ENCODE results near the gene NOSIP. TPM values are rescaled to one million over a fixed set of nuclear protein-coding genes. Genes with fewer than 3 reads are reported as not detected.

The NOSIP gene
- total RNA-seq, 2 experiments from 2014 or later = 61.4 to 69.5 TPM

GRCh38 chr19:49599378-49600295 lies 19.3 kb upstream of the NOSIP start:
- Mint-ChIP-seq H3K9me3 (no peaks in the 10 kb centered on the region), H3K27ac (peak overlapping the region; percentile 42), H3K36me3 (peaks cover 9% of the 10 kb centered on the region), H3K4me3 (no peak overlapping the region), H3K27me3 (no peaks in the 10 kb centered on the region), H3K4me1 (peaks cover 11% of the 10 kb centered on the region)
- DNase-seq = no peak

- Mint-ChIP-seq H3K9me3 (no peaks in the 10 kb centered on the region), H3K36me3 (peaks cover 13% of the 10 kb centered on the region), H3K27me3 (no peaks in the 10 kb centered on the region), H3K4me3 (no peak overlapping the region), H3K27ac (no peak overlapping the region), H3K4me1 (peaks cover 22% of the 10 kb centered on the region)
- no peak for DNase-seq
Measured at GRCh38 chr19:49597703-49597974, 17.3 kb upstream of the NOSIP start.

- no peak overlapping the region for H3K27ac Mint-ChIP-seq
- H3K4me1 Mint-ChIP-seq = peaks cover 26% of the 10 kb centered on the region
- no peaks in the 10 kb centered on the region for H3K27me3 Mint-ChIP-seq
- no peak for DNase-seq
- peaks cover 13% of the 10 kb centered on the region for H3K36me3 Mint-ChIP-seq
- H3K9me3 Mint-ChIP-seq = no peaks in the 10 kb centered on the region
- no peak overlapping the region for H3K4me3 Mint-ChIP-seq
Measured at GRCh38 chr19:49596954-49597702, 16.8 kb upstream of the NOSIP start.

- H3K27ac Mint-ChIP-seq = no peak overlapping the region
- H3K9me3 Mint-ChIP-seq = no peaks in the 10 kb centered on the region
- peaks cover 13% of the 10 kb centered on the region for H3K36me3 Mint-ChIP-seq
- no peak for DNase-seq
- H3K27me3 Mint-ChIP-seq = no peaks in the 10 kb centered on the region
- H3K4me1 Mint-ChIP-seq = peaks cover 26% of the 10 kb centered on the region
- no peak overlapping the region for H3K4me3 Mint-ChIP-seq
Measured at GRCh38 chr19:49596407-49596806, 16.1 kb upstream of the NOSIP start.

DNA sequence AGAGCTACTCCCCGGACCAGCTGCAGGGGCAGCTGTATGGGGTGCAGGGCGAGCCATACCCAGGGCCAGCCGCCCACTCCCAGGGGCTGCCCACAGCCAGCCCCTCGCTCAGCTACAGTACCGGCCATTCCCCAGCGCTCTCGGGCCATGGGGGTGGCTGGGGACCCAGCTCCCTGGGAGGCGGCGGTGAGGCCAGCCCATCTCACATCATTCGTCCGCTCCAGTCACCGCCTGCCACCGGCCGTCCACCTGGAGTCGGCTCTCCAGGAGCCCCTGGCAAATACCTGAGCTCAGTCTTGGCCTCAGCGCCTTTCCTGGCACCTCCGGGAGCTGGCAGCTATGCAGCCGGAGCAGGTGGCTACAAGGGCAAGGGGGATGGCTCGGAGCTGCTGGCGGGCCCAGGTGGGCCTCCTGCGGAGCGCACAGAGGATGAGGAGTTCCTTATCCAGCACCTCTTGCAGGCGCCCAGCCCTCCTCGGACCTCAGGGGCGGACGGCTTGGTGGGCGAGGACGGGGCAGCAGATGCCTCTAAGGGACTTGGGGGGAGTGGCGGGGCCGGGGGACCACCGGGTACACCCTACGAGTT lies 15.6 kb upstream of the NOSIP start:
- DNase-seq = no peak
- Mint-ChIP-seq H3K27me3 (no peaks in the 10 kb centered on the region), H3K4me1 (peaks cover 26% of the 10 kb centered on the region), H3K9me3 (no peaks in the 10 kb centered on the region), H3K27ac (no peak overlapping the region), H3K4me3 (no peak overlapping the region), H3K36me3 (peaks cover 13% of the 10 kb centered on the region)

DNA sequence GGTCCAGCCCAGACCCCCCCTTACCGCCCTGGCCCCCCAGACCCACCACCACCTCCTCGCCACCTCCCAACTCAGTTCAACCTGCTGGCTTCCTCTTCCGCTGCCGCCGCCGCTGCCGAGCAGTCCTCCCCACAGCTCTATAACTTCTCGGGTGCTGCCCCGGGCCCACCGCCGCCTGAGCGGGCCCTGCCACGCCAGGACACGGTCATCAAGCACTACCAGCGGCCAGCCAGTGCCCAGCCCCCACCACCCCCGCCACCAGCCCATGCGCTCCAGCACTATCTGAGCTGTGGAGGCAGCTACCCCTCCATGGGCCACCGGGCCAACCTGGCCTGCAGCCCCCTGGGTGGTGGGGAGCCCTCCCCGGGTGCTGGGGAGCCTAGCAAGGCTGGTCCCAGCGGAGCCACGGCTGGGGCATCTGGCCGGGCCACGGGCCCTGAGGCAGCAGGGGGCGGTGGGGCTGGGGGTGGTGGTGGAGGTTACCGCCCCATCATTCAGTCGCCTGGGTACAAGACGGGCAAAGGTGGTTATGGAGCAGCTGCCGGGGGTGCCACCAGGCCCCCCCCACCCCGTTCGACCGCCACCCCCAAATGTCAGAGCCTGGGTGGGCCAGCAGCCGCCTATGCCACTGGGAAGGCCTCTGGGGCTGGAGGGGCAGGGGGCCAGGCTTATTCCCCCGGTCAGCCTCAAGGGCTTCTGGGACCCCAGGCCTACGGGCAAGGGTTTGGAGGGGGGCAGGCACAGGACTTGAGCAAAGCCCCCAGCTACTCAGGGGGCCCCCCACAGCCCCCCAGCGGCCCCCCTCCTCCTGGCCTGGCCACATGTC lies 14.8 kb upstream of the NOSIP start:
- no peak overlapping the region for H3K27ac Mint-ChIP-seq
- H3K27me3 Mint-ChIP-seq = no peaks in the 10 kb centered on the region
- no peaks in the 10 kb centered on the region for H3K9me3 Mint-ChIP-seq
- no peak for DNase-seq
- H3K36me3 Mint-ChIP-seq = peaks cover 13% of the 10 kb centered on the region
- H3K4me3 Mint-ChIP-seq = no peak overlapping the region
- H3K4me1 Mint-ChIP-seq = peaks cover 26% of the 10 kb centered on the region

- H3K27ac Mint-ChIP-seq = peak overlapping the region; percentile 90
- peak overlapping the region; percentile 89 for H3K4me3 Mint-ChIP-seq
- H3K9me3 Mint-ChIP-seq = no peaks in the 10 kb centered on the region
- peaks cover 9% of the 10 kb centered on the region for H3K36me3 Mint-ChIP-seq
- peaks cover 28% of the 10 kb centered on the region for H3K4me1 Mint-ChIP-seq
- no peaks in the 10 kb centered on the region for H3K27me3 Mint-ChIP-seq
- DNase-seq = no peak
Measured at GRCh38 chr19:49594157-49594992, 14.0 kb upstream of the NOSIP start.

- Mint-ChIP-seq H3K27me3 (no peaks in the 10 kb centered on the region), H3K4me1 (peaks cover 30% of the 10 kb centered on the region), H3K36me3 (peaks cover 9% of the 10 kb centered on the region), H3K27ac (peak overlapping the region; percentile 90), H3K4me3 (peak overlapping the region; percentile 89), H3K9me3 (no peaks in the 10 kb centered on the region)
- peak; percentile 94 for DNase-seq
Measured at GRCh38 chr19:49593233-49594113, 13.1 kb upstream of the NOSIP start.

DNA sequence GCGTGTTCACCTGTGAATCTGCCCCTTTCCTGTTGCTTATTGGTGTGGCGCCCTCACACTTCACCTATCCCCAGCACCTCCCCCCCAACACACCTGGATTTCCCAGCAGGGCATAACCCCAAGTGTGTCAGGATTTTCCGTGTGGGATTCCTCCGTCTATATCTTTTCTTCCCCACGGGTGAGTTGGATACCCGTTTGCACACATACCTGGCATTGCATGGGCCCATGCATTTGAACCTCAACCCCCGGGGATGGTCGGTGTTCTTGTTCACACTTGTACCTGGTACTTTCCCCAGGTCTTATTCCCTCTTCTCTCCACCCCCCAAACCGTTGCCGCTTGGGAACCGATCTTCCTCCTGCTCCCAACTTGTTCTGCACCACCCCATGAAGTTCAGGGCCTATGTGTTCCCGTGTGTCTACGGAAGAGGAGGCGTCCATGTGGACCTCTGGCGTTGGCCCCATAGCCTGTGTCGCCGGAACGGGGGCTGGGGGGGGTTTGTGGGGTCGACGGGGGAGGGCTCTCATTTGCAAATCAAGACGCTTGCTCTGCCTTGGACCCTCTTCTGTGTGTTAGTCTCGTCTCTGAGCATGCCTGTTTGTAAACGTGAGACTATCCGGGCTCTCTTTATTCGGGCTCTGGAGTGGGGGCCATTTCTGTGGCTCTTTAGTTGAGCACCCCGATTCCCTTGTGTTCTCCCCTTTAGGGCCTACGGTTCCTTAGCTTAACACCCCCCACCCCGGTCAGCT lies 12.3 kb upstream of the NOSIP start:
- no peaks in the 10 kb centered on the region for H3K9me3 Mint-ChIP-seq
- H3K4me3 Mint-ChIP-seq = peak overlapping the region; percentile 89
- H3K4me1 Mint-ChIP-seq = peaks cover 30% of the 10 kb centered on the region
- H3K36me3 Mint-ChIP-seq = peaks cover 9% of the 10 kb centered on the region
- peak; percentile 34 for DNase-seq
- H3K27ac Mint-ChIP-seq = peak overlapping the region; percentile 90
- no peaks in the 10 kb centered on the region for H3K27me3 Mint-ChIP-seq

- peak; percentile 63 for DNase-seq
- H3K4me3 Mint-ChIP-seq = peak overlapping the region; percentile 89
- H3K4me1 Mint-ChIP-seq = peaks cover 30% of the 10 kb centered on the region
- peaks cover 9% of the 10 kb centered on the region for H3K36me3 Mint-ChIP-seq
- no peaks in the 10 kb centered on the region for H3K27me3 Mint-ChIP-seq
- no peaks in the 10 kb centered on the region for H3K9me3 Mint-ChIP-seq
- H3K27ac Mint-ChIP-seq = peak overlapping the region; percentile 90
Measured at GRCh38 chr19:49591731-49592485, 11.6 kb upstream of the NOSIP start.

- Mint-ChIP-seq H3K4me1 (peaks cover 30% of the 10 kb centered on the region), H3K9me3 (no peaks in the 10 kb centered on the region), H3K36me3 (peaks cover 9% of the 10 kb centered on the region), H3K27me3 (no peaks in the 10 kb centered on the region), H3K4me3 (peak within 1 kb of the TSS; percentile 89), H3K27ac (peak within 1 kb of the TSS; percentile 90)
- peak; percentile 80 for DNase-seq
Measured at GRCh38 chr19:49590971-49591730, 10.8 kb upstream of the NOSIP start, which contains the start of gene PRR12. Gene PRR12 (plus strand): TSS chr19:49591182. CDS start chr19:49591655, 473 bp downstream.

Measured in activated naive CD8-positive, alpha-beta T cell treated with anti-CD3 and anti-CD28 coated beads for 36 hours (primary cell).